Calu3 (cell line): ENCODE results near the gene LRRC28. TPM values are rescaled to one million over a fixed set of nuclear protein-coding genes. Genes with fewer than 3 reads are reported as not detected.

Experiments used
- BruUV-seq: library from RNA; stranded (reverse); fragments of 400-500 nt; replicated peaks from 2 replicates; lab custom pipeline; 2021; lab: Mats Ljungman, UMichigan
- CTCF ChIA-PET: fragments of 300-600 bp; sonication (Branson Sonifier 250); formaldehyde crosslinking; loops from one replicate; lab custom pipeline; 2022; ENCODE audit warnings: antibody characterized with exemption; lab: Charles Lee
- DNase-seq: peaks from one replicate; pipeline ENCODE4 v3.0.0; 2022
- H3K27ac Mint-ChIP-seq: one replicate; pipeline ENCODE4 v1.8.0; 2022; ENCODE audit warnings: mixed read lengths; ENCODE audit not compliant: unreplicated experiment
- H3K27me3 Mint-ChIP-seq: one replicate; pipeline ENCODE4 v1.8.0; 2022; ENCODE audit warnings: mixed read lengths; ENCODE audit not compliant: unreplicated experiment
- H3K36me3 Mint-ChIP-seq: one replicate; pipeline ENCODE4 v1.8.0; 2022; ENCODE audit warnings: mild to moderate bottlenecking, moderate library complexity, mixed read lengths; ENCODE audit not compliant: insufficient read depth, unreplicated experiment
- H3K4me1 Mint-ChIP-seq: one replicate; pipeline ENCODE4 v1.8.0; 2022; ENCODE audit warnings: mild to moderate bottlenecking, low read depth, mixed read lengths; ENCODE audit not compliant: unreplicated experiment
- H3K4me3 Mint-ChIP-seq: one replicate; pipeline ENCODE4 v1.8.0; 2022; ENCODE audit warnings: mild to moderate bottlenecking, low read depth, moderate library complexity, mixed read lengths; ENCODE audit not compliant: unreplicated experiment
- H3K9me3 Mint-ChIP-seq: one replicate; pipeline ENCODE4 v1.8.0; 2022; ENCODE audit warnings: low read depth, mixed read lengths; ENCODE audit not compliant: unreplicated experiment
- intact Hi-C: fragments of 100-400 bp; cut with micrococcal nuclease; formaldehyde crosslinking; loops from one replicate; pipeline ENCODE4 v1.10.0; 2022; ENCODE audit not compliant: unreplicated experiment
- total RNA-seq: library from RNA; stranded (reverse); gene quantifications from 2 replicates; pipeline ENCODE4 v1.2.3, GENCODE V29; 2022
- TF ChIP-seq, protein P1 (sequence below): fragments of 200-600 bp; IDR thresholded peaks from one replicate; pipeline ENCODE4 v1.8.0; 2022; ENCODE audit warnings: antibody characterized with exemption; ENCODE audit not compliant: unreplicated experiment

LRRC28 gene
- total RNA-seq, 1 experiment from 2014 or later: 21.8 TPM

DNA sequence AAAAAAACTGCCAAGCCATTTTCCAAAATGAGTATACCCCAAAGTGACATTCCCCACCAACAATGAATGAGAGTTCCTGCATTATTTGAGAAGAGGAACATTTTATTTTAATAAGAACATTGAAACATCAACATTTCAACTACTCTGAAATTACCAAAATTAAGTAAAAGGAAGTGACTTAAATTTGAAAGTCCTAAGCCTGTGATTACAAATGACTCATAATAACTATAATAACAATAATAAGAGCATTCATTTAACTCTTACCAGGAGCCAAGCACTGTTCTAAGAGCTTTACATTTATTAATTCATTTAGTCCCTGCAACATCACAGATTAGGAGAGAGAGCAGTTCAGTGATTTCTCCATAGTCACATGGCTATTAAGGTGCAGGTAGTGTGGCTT is 32.4 kb downstream of the LRRC28 start:
- H3K27ac Mint-ChIP-seq: no peak overlapping the region
- H3K27me3 Mint-ChIP-seq: no peaks in the 10 kb centered on the region
- intact Hi-C loops: no loop called here
- no peaks in the 10 kb centered on the region for H3K36me3 Mint-ChIP-seq
- no TSS peak for BruUV-seq
- CTCF ChIA-PET: no interaction called here
- H3K4me3 Mint-ChIP-seq: no peak overlapping the region
- no peaks in the 10 kb centered on the region for H3K9me3 Mint-ChIP-seq
- no peaks in the 10 kb centered on the region for H3K4me1 Mint-ChIP-seq
- no peak for DNase-seq
- TF ChIP-seq, protein P1, sequence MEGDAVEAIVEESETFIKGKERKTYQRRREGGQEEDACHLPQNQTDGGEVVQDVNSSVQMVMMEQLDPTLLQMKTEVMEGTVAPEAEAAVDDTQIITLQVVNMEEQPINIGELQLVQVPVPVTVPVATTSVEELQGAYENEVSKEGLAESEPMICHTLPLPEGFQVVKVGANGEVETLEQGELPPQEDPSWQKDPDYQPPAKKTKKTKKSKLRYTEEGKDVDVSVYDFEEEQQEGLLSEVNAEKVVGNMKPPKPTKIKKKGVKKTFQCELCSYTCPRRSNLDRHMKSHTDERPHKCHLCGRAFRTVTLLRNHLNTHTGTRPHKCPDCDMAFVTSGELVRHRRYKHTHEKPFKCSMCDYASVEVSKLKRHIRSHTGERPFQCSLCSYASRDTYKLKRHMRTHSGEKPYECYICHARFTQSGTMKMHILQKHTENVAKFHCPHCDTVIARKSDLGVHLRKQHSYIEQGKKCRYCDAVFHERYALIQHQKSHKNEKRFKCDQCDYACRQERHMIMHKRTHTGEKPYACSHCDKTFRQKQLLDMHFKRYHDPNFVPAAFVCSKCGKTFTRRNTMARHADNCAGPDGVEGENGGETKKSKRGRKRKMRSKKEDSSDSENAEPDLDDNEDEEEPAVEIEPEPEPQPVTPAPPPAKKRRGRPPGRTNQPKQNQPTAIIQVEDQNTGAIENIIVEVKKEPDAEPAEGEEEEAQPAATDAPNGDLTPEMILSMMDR: no peak

GRCh38 chr15:99291643-99292042 is 40.4 kb downstream of the LRRC28 start:
- BruUV-seq: no TSS peak
- no peaks in the 10 kb centered on the region for H3K4me1 Mint-ChIP-seq
- no peak for DNase-seq

GRCh38 chr15:99295840-99296239 is 44.6 kb downstream of the LRRC28 start:
- H3K36me3 Mint-ChIP-seq: no peaks in the 10 kb centered on the region
- no peaks in the 10 kb centered on the region for H3K4me1 Mint-ChIP-seq
- no peak overlapping the region for H3K27ac Mint-ChIP-seq
- DNase-seq: no peak
- no TSS peak for BruUV-seq
- H3K4me3 Mint-ChIP-seq: no peak overlapping the region
- peaks cover 8% of the 10 kb centered on the region for H3K9me3 Mint-ChIP-seq
- intact Hi-C loops: no loop called here
- TF ChIP-seq, protein P1: no peak
- CTCF ChIA-PET: no interaction called here
- H3K27me3 Mint-ChIP-seq: no peaks in the 10 kb centered on the region

More at GRCh38 chr15:99291643-99292042, 40.4 kb downstream of the LRRC28 start:
- Mint-ChIP-seq H3K27ac (no peak overlapping the region), H3K4me3 (no peak overlapping the region), H3K9me3 (peaks cover 8% of the 10 kb centered on the region), H3K27me3 (no peaks in the 10 kb centered on the region), H3K36me3 (no peaks in the 10 kb centered on the region)
- CTCF ChIA-PET: no interaction called here
- TF ChIP-seq, protein P1: no peak
- intact Hi-C loops: no loop called here

GRCh38 chr15:99296386-99296785 is 45.1 kb downstream of the LRRC28 start:
- Mint-ChIP-seq H3K4me1 (no peaks in the 10 kb centered on the region), H3K27me3 (no peaks in the 10 kb centered on the region), H3K4me3 (no peak overlapping the region), H3K36me3 (no peaks in the 10 kb centered on the region), H3K27ac (no peak overlapping the region), H3K9me3 (peaks cover 8% of the 10 kb centered on the region)
- intact Hi-C loops: no loop called here
- no peak for DNase-seq
- no TSS peak for BruUV-seq
- TF ChIP-seq, protein P1: no peak
- CTCF ChIA-PET: interaction anchor here (0.8 kb wide), 1 partner anchor 408 kb away, joined by 4 read pairs; no protein-coding TSS in a partner anchor
